HG03025 (cell line): ENCODE data around the gene NOTCH2.
"Not testable (repeated sequence)": the region's sequence is repeated elsewhere in the genome, so short reads cannot be mapped to it uniquely, and the experiment has no call there.

Experiments
- ATAC-seq: cut with Tn5 transposase; IDR thresholded peaks from one replicate; pipeline ENCODE4 v1.9.1; 2021; ENCODE audit warnings: mild to moderate bottlenecking, moderate library complexity; ENCODE audit not compliant: unreplicated experiment, low FRiP score

The NOTCH2 gene

GRCh38 chr1:120069067-120069919 is at the start of gene NOTCH2:
Gene NOTCH2 (minus strand): TSS chr1:120069662. CDS start chr1:120069406, 256 bp downstream.
- not testable (repeated sequence) for ATAC-seq

GRCh38 chr1:120117371-120118177 is 48.1 kb upstream of the NOTCH2 start:
- not testable (repeated sequence) for ATAC-seq

- not testable (repeated sequence) for ATAC-seq
Measured at GRCh38 chr1:120116094-120116493, 46.6 kb upstream of the NOTCH2 start.

- not testable (repeated sequence) for ATAC-seq
Measured at GRCh38 chr1:120113134-120113533, 43.7 kb upstream of the NOTCH2 start.

GRCh38 chr1:120112212-120112611 is 42.8 kb upstream of the NOTCH2 start:
- ATAC-seq = not testable (repeated sequence)

GRCh38 chr1:120111771-120112170 is 42.3 kb upstream of the NOTCH2 start:
- not testable (repeated sequence) for ATAC-seq

- not testable (repeated sequence) for ATAC-seq
Measured at GRCh38 chr1:120111008-120111407, 41.5 kb upstream of the NOTCH2 start.

GRCh38 chr1:120109656-120110055 is 40.2 kb upstream of the NOTCH2 start:
- ATAC-seq = not testable (repeated sequence)

- ATAC-seq = not testable (repeated sequence)
Measured at GRCh38 chr1:120109180-120109579, 39.7 kb upstream of the NOTCH2 start.

GRCh38 chr1:120105288-120105687 is 35.8 kb upstream of the NOTCH2 start:
- not testable (repeated sequence) for ATAC-seq

GRCh38 chr1:120103768-120104167 is 34.3 kb upstream of the NOTCH2 start:
- ATAC-seq = not testable (repeated sequence)

GRCh38 chr1:120101593-120101992 is 32.1 kb upstream of the NOTCH2 start:
- ATAC-seq = not testable (repeated sequence)

- not testable (repeated sequence) for ATAC-seq
Measured at GRCh38 chr1:120100590-120100989, 31.1 kb upstream of the NOTCH2 start.

GRCh38 chr1:120098986-120099759 is 29.7 kb upstream of the NOTCH2 start:
- ATAC-seq = not testable (repeated sequence)

GRCh38 chr1:120096981-120097545 is 27.6 kb upstream of the NOTCH2 start:
- not testable (repeated sequence) for ATAC-seq

GRCh38 chr1:120093548-120094181 is 24.2 kb upstream of the NOTCH2 start:
- not testable (repeated sequence) for ATAC-seq

GRCh38 chr1:120092232-120093218 is 23.1 kb upstream of the NOTCH2 start:
- not testable (repeated sequence) for ATAC-seq

GRCh38 chr1:120090830-120091229 is 21.4 kb upstream of the NOTCH2 start:
- not testable (repeated sequence) for ATAC-seq
